ENCODE measurements around the gene CAPZA3. TPM values are rescaled to one million over a fixed set of nuclear protein-coding genes. Genes with fewer than 3 reads are reported as not detected.

CAPZA3 gene
- not detected for total RNA-seq

GRCh38 chr12:18737819-18738218 is at the start of gene CAPZA3, which contains the start of gene PLCZ1:
TSS of gene CAPZA3 (plus strand) at chr12:18738119. CDS start at chr12:18738269, 150 bp downstream.
TSS of gene PLCZ1 (minus strand) at chr12:18738012. CDS start at chr12:18737371, 641 bp downstream.

Other genes with a start within 250 kb of the CAPZA3 start
- gene PLCZ1, start 107 bp upstream of the CAPZA3 start, total RNA-seq, result not detected

All from camera-type eye (tissue), 1 donor.